Neural cell (in vitro differentiated cells): ENCODE measurements around the gene LRMDA.

ENCODE experiments used
- CTCF ChIP-seq: fragments of 450-650 bp; IDR thresholded peaks from 2 replicates; pipeline ENCODE4 v1.5.1; 2014; ENCODE audit warnings: antibody characterized with exemption, mild to moderate bottlenecking, moderate library complexity; ENCODE audit not compliant: poor library complexity, severe bottlenecking
- EP300 ChIP-seq: fragments of 450-650 bp; conservative IDR thresholded peaks from 2 replicates; pipeline ENCODE4 v1.6.1; 2014; ENCODE audit warnings: antibody characterized with exemption, mild to moderate bottlenecking, moderate library complexity; ENCODE audit not compliant: poor library complexity, severe bottlenecking
- EZH2 ChIP-seq: fragments of 200-600, 300-800 bp; shearing (Covaris generic), sonication (generic); IDR thresholded peaks from 2 replicates; pipeline ENCODE4 v1.6.1; 2014; ENCODE audit warnings: antibody characterized with exemption, low read length, borderline replicate concordance, mild to moderate bottlenecking; ENCODE audit not compliant: insufficient read depth, poor library complexity, severe bottlenecking
- MXI1 ChIP-seq: fragments of 450-650 bp; conservative IDR thresholded peaks from 2 replicates; pipeline ENCODE4 v1.6.1; 2014; ENCODE audit warnings: antibody characterized with exemption, mild to moderate bottlenecking; ENCODE audit not compliant: poor library complexity, severe bottlenecking
- POLR2AphosphoS5 ChIP-seq: IDR thresholded peaks from 2 replicates; pipeline ENCODE4 v1.6.1; 2012
- RAD21 ChIP-seq: fragments of 450-650 bp; conservative IDR thresholded peaks from 2 replicates; pipeline ENCODE4 v1.6.1; 2014; ENCODE audit warnings: antibody characterized with exemption, mild to moderate bottlenecking, moderate library complexity
- REST ChIP-seq: IDR thresholded peaks from 2 replicates; pipeline ENCODE4 v1.6.1; 2012; ENCODE audit warnings: borderline replicate concordance
- SMC3 ChIP-seq: fragments of 450-650 bp; conservative IDR thresholded peaks from 2 replicates; pipeline ENCODE4 v1.6.1; 2014; ENCODE audit warnings: antibody characterized with exemption, mild to moderate bottlenecking, moderate library complexity; ENCODE audit not compliant: poor library complexity
- TAF1 ChIP-seq: IDR thresholded peaks from 2 replicates; pipeline ENCODE4 v1.6.1; 2012; ENCODE audit warnings: low read depth

- TF ChIP-seq CTCF (no peak), POLR2AphosphoS5 (no peak), EZH2 (no peak), SMC3 (no peak), TAF1 (no peak), RAD21 (no peak), REST (no peak), EP300 (no peak), MXI1 (no peak)
These were observed 24.8 kb upstream of the LRMDA start for GRCh38 chr10:75406462-75407223.
